ENCODE measurements around the gene PLEKHG4B.

GRCh38 chr5:102411-103043, 10.6 kb downstream of the PLEKHG4B start:
- TF ChIP-seq E2F4 (CRISPR knock-in tag; IDR thresholded peaks at IDR 0.05; ENCODE audit: borderline replicate concordance, low read depth) (no peak), RELA (CRISPR knock-in tag; IDR thresholded peaks at IDR 0.05; ENCODE audit: borderline replicate concordance) (no peak), NR2C2 (CRISPR knock-in tag; IDR thresholded peaks at IDR 0.05) (no peak), TEAD4 (CRISPR knock-in tag; IDR thresholded peaks at IDR 0.05) (no peak), CBFB (CRISPR knock-in tag; IDR thresholded peaks at IDR 0.05; ENCODE audit: low read depth) (no peak), CTCF (IDR thresholded peaks at IDR 0.05) (no peak), USF2 (CRISPR knock-in tag; IDR thresholded peaks at IDR 0.05) (no peak), TCF7 (CRISPR knock-in tag; IDR thresholded peaks at IDR 0.05; ENCODE audit: low read depth) (no peak), ZNF416 (CRISPR knock-in tag; IDR thresholded peaks at IDR 0.05) (no peak), RORB (CRISPR knock-in tag; IDR thresholded peaks at IDR 0.05) (no peak)

Data from WTC11 (cell line).